Posterior vena cava (tissue), 2 donors: ENCODE results near the gene MGST2. TPM values are rescaled to one million over a fixed set of nuclear protein-coding genes. Genes with fewer than 3 reads are reported as not detected.
"Not testable (repeated sequence)": the region's sequence is repeated elsewhere in the genome, so short reads cannot be mapped to it uniquely, and the experiment has no call there.

ENCODE experiments used
- DNase-seq: peaks from one replicate; pipeline ENCODE4 v3.0.0-alpha.2; 2020; ENCODE audit warnings: low spot score
- intact Hi-C, 2 donors: fragments of 100-400 bp; cut with DNase I; formaldehyde crosslinking; loops; one replicate each; pipeline versions ENCODE4 v1.14.1 to v1.14.2; 2022 to 2023
- long read RNA-seq, 2 donors: library from polyadenylated mRNA; unstranded; transcript quantifications; one replicate each; pipeline ENCODE4 v2.0.0, GENCODE V29; 2020 to 2021
- total RNA-seq, 2 donors: library from RNA; stranded (reverse); fragmentation: NEBNext Ultra II Directional; extraction: Animal tissue kit (Norgen Biotek cat#: 25700); gene quantifications; one replicate each; pipeline ENCODE4 v1.2.1, GENCODE V29; 2021
- donor health status: DM: yes; HTN: yes; CAD: no.
- donor health status: DM: yes; HTN: yes; CAD: no.

MGST2 gene
- 10 to 100 TPM; 41.1 to 41.2 TPM for total RNA-seq
- long read RNA-seq, donor 1, partial matches to known transcripts = 0 of 7 reads
- long read RNA-seq, donor 1, other reads (novel, unspliced or antisense) = 4 of 7 reads
- long read RNA-seq, donor 2, transcript MGST2-201 (5 exons, 801 nt) = major isoform, 11 of 14 reads
- long read RNA-seq, donor 2, partial matches to known transcripts = 0 of 14 reads
- long read RNA-seq, donor 2, other reads (novel, unspliced or antisense) = 2 of 14 reads

DNA sequence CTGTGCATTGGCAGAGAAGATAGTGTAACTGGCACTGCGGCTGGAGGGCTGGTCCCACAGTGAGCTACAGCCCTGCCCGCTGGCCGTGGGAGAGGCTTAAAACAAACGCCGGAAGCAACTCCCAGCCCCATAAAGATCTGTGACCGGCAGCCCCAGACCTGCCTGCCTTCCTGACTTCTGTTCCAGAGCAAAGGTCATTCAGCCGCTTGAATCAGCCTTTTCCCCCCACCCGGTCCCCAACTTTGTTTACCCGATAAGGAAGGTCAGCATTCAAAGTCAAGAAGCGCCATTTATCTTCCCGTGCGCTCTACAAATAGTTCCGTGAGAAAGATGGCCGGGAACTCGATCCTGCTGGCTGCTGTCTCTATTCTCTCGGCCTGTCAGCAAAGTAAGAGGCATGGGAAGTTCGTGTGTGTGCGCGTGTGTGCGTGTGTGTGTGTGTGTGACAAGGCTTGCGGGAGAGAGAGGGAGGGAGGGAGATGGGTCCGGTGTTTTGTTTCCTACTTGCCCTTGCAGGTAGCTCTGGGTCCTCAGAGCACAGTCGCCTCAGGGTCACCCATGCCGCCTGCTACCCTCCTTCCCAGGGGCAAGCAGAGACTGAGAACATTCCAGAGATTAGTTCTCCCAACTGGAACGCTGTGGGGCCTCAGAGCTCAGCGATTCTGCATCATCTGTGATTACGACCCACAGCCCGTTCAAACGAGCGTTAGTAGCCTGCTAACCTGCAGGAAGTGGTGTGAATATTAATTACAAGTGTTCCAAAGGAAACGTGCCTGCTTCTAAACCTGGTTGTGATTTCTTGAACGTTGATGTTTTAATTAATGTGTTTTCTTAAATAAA is at the start of gene MGST2:
Gene MGST2, plus strand, starts transcription at position 130 of the 840 bp plus-strand sequence. Its CDS starts 201 bp downstream, at position 331.
- peak; percentile 91 for DNase-seq
- intact Hi-C loops = loop anchor here in 1 of 2 donors (10.0 kb wide), 1 partner anchor 489 kb away; the partner anchor contains the start of gene MAML3

DNA sequence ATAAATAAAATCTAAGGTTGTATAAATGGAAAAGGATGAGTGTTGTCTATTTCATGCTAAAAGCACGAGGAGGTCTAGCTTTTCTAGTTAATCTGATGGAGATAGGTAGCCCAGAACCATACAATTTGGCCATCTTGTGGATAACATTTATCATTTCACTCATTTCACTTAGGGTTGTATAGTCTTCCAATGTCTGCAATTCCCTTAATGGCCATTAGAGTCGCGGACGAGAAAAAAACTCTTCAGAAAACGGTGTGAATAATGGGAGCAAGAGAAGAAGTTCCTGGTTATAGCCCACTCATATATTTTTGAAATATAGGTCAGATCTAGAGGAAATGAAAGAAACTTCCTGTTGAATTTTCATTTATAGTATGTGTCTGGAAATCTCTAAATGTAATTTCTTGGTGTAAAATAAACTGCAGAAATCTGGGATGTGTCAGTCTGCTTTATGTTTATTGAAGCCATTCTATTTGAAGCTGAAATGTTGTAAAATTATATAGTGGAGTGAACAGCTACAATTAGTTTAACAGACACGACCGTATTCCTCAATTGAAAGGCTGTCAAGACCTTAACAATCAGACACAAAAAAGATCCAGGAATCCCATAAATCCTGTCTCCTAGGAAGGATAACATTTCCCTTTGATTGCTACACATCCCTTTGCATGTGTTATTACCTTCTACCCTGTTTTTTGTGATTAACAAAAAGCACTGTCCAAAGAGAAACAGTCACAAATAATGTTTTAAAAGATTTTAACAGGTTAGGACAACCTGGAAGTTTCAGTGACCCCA is 47.7 kb upstream of the MGST2 start:
- no peak for DNase-seq
- intact Hi-C loops = no loop called here

DNA sequence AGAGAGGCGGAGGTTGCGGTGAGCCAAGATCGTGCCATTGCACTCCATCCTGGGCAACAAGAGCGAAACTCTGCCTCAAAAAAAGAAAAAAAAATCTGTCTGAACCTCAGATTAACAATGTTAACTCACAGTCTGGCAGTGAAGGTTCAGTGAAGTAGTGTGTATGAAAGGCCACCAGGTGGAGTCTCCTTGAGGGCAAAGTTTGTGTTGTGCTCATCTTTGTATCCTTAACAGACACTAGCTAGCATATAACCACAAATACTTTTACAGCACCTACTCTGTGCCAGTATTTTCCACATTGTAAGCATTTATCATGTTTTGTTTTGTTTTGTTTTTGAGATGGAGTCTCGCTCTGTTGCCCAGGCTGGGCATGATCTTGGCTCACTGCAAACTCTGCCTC is 46.0 kb upstream of the MGST2 start:
- intact Hi-C loops = no loop called here
- DNase-seq = no peak

DNA sequence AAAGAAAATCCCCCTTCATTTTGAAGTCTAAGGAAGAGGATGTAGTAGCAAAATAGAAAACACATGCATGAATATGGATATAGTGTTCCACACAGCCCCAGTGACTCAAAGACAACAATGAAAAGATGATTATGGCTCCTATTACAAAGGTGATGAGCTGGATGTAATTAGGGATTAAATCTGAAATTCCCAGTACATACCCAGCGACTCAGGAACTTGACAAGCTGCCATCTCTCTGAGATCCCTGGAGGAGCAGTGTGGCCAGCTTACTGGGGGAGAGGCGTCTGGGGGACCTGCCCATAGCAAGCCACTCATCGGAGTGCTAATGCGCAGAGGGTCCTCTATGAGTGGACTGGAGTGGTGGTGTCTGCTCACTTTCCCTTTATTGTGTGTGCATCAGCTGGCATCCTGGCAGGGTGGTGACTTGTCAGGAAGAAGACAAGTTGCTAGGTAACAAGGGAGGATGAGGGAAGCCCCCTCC is 42.7 kb upstream of the MGST2 start:
- intact Hi-C loops = no loop called here
- DNase-seq = no peak

DNA sequence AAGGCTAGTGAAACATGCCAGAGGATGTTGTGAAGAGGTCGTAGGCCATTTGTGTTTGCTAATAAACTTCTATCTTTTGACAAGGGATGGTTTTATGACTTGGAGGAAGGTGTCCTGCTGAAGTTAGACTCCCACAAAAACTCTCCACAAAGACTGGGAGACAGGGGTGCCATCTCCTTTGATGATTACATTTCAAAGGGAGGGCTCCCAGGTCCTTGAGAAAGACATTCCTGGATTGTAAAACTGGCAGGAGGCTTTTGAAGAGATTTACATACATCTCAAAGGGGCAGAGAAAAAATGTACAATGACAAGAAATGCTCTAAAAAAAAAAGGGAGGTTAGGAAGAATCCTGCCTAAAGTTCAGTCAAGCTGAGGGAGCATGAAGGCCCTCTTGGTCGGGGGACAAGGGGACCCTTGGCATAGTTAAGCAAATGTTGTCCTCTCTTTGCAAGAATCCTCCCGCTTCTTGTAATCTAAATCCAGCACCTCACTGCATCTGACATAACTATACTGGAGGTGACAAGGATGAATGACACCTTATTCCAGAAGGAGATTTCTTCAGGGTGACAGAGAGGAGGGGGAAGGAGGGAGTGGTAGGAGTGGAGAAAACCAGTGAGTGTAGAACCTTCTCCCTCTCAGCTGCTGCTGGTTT is 41.1 kb upstream of the MGST2 start:
- intact Hi-C loops = no loop called here
- DNase-seq = no peak

DNA sequence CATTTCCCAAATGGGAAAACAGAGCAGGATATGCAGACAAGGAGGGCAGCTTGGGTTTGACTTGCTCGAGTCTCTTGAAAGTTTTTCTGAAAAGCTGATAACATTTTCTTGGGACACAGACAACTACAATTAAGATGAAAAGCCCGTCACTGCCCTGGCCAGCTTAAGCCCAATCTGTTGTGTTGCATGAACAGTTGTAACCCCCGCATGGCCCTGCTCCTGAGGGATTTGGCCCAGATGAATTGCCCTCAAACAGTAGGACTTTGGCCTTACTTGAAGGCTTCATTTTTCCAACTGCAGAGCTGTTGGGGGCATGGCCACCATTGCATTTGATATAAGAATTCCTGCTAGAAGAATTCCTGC is 40.5 kb upstream of the MGST2 start:
- intact Hi-C loops = no loop called here

DNA sequence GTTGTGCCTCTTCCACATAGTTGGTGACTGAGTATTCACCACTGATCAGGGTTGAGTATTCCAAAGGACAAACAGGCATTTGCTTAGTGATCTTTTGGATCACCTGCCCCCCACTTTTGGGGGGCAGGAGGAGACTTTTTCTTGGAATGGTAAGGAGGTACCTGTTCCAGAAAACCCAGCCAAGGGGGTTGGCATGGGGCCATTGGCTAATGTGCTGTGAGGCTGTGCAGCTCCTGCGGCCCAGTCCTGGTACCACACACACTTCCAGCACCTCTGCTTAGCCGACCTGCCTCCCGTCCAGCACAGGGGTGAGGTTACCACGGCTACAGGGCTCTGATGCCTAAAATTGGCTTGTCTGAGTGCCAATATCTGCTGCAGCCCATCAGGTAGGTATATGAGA is 40.1 kb upstream of the MGST2 start:
- no peak for DNase-seq
- intact Hi-C loops = no loop called here

More for the DNA sequence above, 40.5 kb upstream of the MGST2 start:
- DNase-seq = no peak

DNA sequence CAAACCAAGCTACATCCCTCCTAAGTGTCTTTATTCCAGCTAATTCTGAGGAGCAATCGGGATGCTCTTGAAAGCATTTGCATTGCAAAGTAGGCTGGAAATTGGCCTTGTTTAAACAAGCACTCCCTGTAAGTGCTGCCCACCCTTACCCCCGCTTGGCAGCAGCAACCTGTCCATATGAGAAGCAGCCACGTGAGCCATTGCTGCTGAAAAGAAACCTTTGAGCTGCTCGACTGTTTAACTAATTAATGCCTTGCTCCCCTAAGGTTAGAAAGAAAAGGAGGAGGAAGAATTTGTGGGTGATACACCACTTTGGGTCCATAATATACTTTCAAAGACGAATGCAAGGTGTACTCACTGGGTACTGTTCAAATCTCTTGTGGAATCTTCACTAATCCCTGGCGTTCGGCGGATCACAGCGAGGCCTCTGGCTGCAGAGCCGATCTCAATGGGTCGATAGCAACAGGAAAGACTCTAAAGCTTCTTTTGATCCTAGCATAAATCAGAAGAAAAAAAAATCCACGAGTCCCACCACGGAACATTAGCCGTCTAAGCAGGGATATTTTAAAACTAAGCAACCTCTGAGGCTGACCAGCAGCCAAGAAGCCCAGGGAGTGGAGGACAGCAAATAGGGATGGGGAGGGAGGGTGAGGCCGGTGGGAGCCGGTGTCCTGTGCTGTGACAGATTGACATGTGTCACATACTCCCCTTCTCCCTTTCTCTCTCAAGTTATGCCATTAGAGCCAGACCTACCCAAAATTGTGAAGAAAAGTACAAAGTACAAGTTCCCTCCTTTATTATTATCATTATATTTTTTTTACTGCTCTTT is 37.2 kb upstream of the MGST2 start:
- intact Hi-C loops = no loop called here
- no peak for DNase-seq

DNA sequence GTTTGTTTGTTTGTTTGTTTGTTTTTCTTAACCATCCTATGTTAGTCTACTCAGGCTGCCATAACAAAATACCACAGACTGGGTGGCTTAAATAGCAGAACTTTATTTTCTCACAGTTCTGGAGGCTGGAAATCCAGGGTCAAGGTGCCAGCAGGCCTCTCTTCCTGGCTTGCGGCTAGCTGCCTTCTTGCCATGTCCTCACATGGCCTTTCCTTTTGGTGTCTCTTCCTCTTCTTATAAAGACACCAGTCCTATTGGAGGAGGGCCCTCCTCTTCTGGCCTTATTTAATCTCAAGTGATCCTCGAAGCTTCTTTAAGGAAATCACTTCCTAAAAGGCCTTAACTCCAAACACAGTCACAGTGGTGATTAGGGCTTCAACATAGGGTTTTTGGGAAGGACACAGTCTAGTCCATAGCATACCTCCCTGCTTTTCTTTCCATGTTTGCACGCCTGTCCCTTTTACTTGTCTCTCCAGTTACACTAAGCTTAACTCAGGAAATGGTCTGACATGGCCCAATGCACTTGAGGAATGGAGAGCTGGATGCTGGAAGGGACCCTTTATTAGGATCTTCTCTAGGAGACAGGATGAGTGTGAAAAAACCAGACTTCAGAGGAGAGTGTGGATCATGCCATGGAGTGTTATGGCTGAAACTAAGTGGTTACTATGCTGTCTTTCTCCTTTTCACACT is 36.0 kb upstream of the MGST2 start:
- DNase-seq = no peak
- intact Hi-C loops = no loop called here

- intact Hi-C loops = no loop called here
- no peak for DNase-seq
Observed at GRCh38 chr4:139630126-139630495, 35.5 kb upstream of the MGST2 start.

DNA sequence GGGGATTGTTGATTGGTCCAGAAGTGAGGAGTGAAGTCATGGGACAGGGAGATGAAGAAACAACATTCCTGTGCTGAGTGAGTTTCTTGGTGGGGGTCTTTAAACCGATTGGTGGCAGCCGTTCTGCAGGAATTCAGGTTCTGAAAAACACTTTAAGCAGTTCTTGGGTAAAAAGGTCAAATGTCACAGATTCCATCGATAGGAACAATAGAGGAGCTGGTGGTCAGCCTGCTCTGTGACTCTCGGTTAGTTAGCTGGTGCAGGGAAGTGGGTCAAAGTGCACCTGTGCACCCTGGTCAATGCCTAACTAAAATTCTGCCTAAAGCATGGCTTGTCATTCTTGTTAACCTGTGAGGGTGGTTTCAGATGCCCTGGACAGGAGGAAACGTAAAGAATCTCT is 34.6 kb upstream of the MGST2 start:
- no peak for DNase-seq

GRCh38 chr4:139631791-139632190 is 33.8 kb upstream of the MGST2 start:
- intact Hi-C loops = no loop called here

More for the DNA sequence above, 34.6 kb upstream of the MGST2 start:
- intact Hi-C loops = no loop called here

DNA sequence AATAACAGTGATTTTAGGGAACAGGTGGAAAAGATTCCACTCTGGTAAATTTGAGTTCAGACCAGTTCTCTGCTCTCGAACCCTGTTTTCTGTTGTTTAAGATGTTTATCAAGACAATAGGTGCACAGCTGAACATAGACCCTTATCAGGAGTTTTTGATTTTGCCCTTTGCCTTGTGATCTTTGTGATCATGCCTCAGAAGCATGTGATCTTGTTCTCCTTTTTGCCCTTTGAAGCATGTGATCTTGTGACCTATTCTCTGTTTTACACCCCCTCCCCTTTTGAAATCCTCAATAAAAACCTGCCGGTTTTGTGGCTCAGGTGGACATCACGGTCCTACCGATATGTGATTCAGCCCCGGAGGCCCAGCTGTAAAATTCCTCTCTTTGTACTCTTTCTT is 32.9 kb upstream of the MGST2 start:
- intact Hi-C loops, DNase-seq: not testable (repeated sequence)

More at GRCh38 chr4:139631791-139632190, 33.8 kb upstream of the MGST2 start:
- no peak for DNase-seq

GRCh38 chr4:139633195-139633594 is 32.4 kb upstream of the MGST2 start:
- no peak for DNase-seq
- intact Hi-C loops = no loop called here

DNA sequence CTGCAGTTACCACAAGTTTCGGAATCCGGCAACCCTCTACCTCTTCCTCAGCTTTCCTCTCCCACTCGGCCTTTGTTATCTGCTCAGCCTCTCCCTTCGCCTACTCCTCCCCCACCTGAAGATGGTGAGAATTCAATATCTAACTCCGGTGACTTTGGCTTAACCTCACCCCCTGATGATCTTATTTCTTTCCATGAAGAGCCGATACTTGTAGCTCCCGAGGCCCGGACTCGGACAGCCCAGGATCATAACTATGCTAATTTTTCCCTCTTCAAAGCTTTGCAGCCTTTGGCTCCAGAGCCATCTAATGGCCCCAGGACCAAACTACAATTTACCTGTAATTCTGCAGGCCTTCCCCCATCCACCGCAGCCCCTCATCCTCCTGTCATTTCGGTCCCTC is 32.0 kb upstream of the MGST2 start:
- no peak for DNase-seq
- intact Hi-C loops = no loop called here

DNA sequence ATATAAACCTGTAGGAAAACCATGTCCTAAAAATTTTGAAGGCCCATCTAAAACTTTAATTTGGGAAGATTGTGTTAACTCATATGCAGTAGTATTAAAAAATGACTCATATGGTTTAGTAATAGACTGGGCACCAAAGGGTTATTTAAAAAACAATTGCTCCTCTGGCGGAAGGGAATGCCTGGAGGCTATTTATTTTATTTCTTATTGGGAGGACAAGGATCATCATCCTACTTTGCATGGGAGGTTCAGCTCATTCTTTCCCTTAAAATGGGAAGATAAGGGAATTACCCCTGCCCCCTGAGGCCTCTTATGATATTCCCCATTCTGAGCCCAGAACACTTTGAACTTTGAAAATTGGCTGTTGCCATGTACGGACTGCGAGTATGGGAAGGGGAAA is 29.7 kb upstream of the MGST2 start:
- DNase-seq = no peak
- intact Hi-C loops = no loop called here

DNA sequence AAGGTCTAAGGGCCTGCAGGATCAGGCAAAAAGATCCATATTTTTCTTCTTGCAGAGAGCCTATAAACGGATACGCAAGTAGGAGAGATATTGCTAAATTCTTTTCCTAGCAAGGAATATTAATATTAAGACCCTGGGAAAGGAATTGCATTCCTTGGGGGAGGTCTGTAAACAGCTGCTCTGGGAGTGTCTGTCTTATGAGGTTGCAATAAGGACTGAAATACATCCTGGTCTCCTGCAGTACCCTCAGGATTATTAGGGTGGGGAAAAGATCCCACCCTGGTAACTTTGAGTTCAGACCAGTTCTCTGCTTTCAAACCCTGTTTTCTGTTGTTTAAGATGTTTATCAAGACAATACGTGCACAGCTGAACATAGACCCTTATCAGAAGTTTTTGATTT is 27.3 kb upstream of the MGST2 start:
- DNase-seq, intact Hi-C loops: not testable (repeated sequence)

DNA sequence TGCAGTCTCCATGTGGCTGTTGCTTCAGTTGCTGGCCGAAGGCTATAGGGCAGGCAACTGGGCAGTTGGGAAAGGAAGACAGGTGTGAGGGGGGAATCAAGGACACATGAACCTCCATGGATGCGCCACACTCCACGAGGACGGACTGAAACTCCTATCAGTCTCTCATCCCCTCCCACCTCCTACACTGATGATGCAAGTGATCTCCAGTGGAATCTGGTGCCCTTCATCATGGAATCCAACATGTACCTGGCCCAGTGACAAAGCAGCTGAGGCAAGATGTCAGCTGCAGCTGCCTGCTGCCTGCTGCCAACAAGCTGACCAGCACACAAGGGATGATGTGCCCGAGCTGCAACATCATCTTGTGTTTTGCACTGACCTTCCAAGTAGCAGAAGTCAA is 26.0 kb upstream of the MGST2 start:
- no peak for DNase-seq
- intact Hi-C loops = loop anchor here in 1 of 2 donors (10.0 kb wide), 1 partner anchor 145 kb away; no protein-coding TSS in a partner anchor
